Peyer's patch (tissue), 4 donors: ENCODE measurements around the gene PRRT3. TPM values are rescaled to one million over a fixed set of nuclear protein-coding genes. Genes with fewer than 3 reads are reported as not detected.
A peak's percentile ranks its signal among the peaks of the same experiment; 100 is the strongest.

Experiments used
- DNase-seq, 3 donors: peaks; one replicate each; pipeline ENCODE4 v3.0.0-alpha.2; 2017 to 2019
- H3K27ac ChIP-seq, 4 donors: fragments of 200-600 bp; sonication (generic); one replicate each; pipeline ENCODE4 v1.5.1; 2016 to 2019
- H3K27me3 ChIP-seq, 2 donors: fragments of 200-600 bp; sonication (generic); one replicate each; pipeline ENCODE4 v1.5.1; 2019
- H3K36me3 ChIP-seq, 3 donors: fragments of 200-600 bp; sonication (generic); one replicate each; pipeline ENCODE4 v1.5.1; 2016 to 2019
- H3K4me1 ChIP-seq, 4 donors: fragments of 200-600 bp; sonication (generic); one replicate each; pipeline ENCODE4 v1.5.1; 2016 to 2019
- H3K4me3 ChIP-seq, 4 donors: fragments of 200-600 bp; sonication (generic); 1 replicate in 3 of 4; 2 replicates in 1 of 4; pipeline ENCODE4 v1.5.1; 2016 to 2019; ENCODE audit warnings: mild to moderate bottlenecking in 1 of 4
- H3K9me3 ChIP-seq, 4 donors: fragments of 200-600 bp; sonication (generic); one replicate each; pipeline ENCODE4 v1.5.1; 2016 to 2019; ENCODE audit warnings: mild to moderate bottlenecking in 1 of 4
- CTCF ChIP-seq, 6 experiments: fragments of 450-650 bp in 4 of 6; fragments of 200-600 bp in 2 of 6; sonication (generic) in 1 of 6; IDR thresholded peaks; one replicate each; pipeline ENCODE4 v1.5.1; 2017 to 2019; ENCODE audit warnings: antibody characterized with exemption in 6 of 6, mild to moderate bottlenecking in 3 of 6, moderate library complexity in 1 of 6
- POLR2A ChIP-seq, 2 donors: fragments of 450-650 bp; IDR thresholded peaks; one replicate each; pipeline ENCODE4 v1.5.1; 2017; ENCODE audit warnings: antibody characterized with exemption in 2 of 2, mild to moderate bottlenecking in 2 of 2, moderate library complexity in 2 of 2
- total RNA-seq, 4 donors: library from RNA; depleted of rRNA; stranded (reverse); fragments of >200 nt; gene quantifications; one replicate each; pipeline ENCODE4 v1.1.0, GENCODE V29; 2016

Gene PRRT3
- total RNA-seq, 4 donors from 2014 or later, result 1.9 to 13.2 (median 3.6) TPM

- Histone ChIP-seq H3K27ac (no peak overlapping the region), H3K27me3 (no peaks in the 10 kb centered on the region), H3K36me3 (peaks cover 0 to 44% (median 0%) of the 10 kb centered on the region in 3 donors), H3K9me3 (no peaks in the 10 kb centered on the region), H3K4me1 (no peaks in the 10 kb centered on the region), H3K4me3 (no peak overlapping the region)
- DNase-seq, result no peak
- no peak for TF ChIP-seq CTCF (IDR thresholded peaks at IDR 0.05)
- no peak for TF ChIP-seq POLR2A (IDR thresholded peaks at IDR 0.05)
Observed at GRCh38 chr3:9978710-9979305, 26.6 kb upstream of the PRRT3 start.

- Histone ChIP-seq H3K36me3 (peaks cover 0 to 56% (median 0%) of the 10 kb centered on the region in 3 donors), H3K27ac (peak overlapping the region in 3 of 4 donors; percentile 34 to 55 (median 55)), H3K27me3 (no peaks in the 10 kb centered on the region), H3K4me1 (no peaks in the 10 kb centered on the region), H3K4me3 (no peak overlapping the region), H3K9me3 (no peaks in the 10 kb centered on the region)
- TF ChIP-seq CTCF (IDR thresholded peaks at IDR 0.05), result no peak
- no peak for TF ChIP-seq POLR2A (IDR thresholded peaks at IDR 0.05)
- DNase-seq, result peak in 1 of 3 donors; percentile 70
Observed at GRCh38 chr3:9976721-9977709, 24.8 kb upstream of the PRRT3 start.

GRCh38 chr3:9970020-9970652 is 17.9 kb upstream of the PRRT3 start:
- H3K4me1 ChIP-seq, result no peaks in the 10 kb centered on the region
- no peak overlapping the region for H3K27ac ChIP-seq
- H3K4me3 ChIP-seq, result no peak overlapping the region
- DNase-seq, result no peak
- H3K9me3 ChIP-seq, result no peaks in the 10 kb centered on the region
- TF ChIP-seq CTCF (IDR thresholded peaks at IDR 0.05), result no peak
- TF ChIP-seq POLR2A (IDR thresholded peaks at IDR 0.05), result no peak
- no peaks in the 10 kb centered on the region for H3K27me3 ChIP-seq
- peaks cover 0 to 92% (median 0%) of the 10 kb centered on the region in 3 donors for H3K36me3 ChIP-seq

- Histone ChIP-seq H3K4me1 (no peaks in the 10 kb centered on the region), H3K4me3 (no peak overlapping the region), H3K36me3 (peaks cover 0 to 92% (median 0%) of the 10 kb centered on the region in 3 donors), H3K9me3 (no peaks in the 10 kb centered on the region), H3K27ac (no peak overlapping the region), H3K27me3 (no peaks in the 10 kb centered on the region)
- TF ChIP-seq POLR2A (IDR thresholded peaks at IDR 0.05), result no peak
- TF ChIP-seq CTCF (IDR thresholded peaks at IDR 0.05), result no peak
- DNase-seq, result no peak
Observed at GRCh38 chr3:9969632-9970019, 17.4 kb upstream of the PRRT3 start.

- Histone ChIP-seq H3K36me3 (peaks cover 0 to 87% (median 0%) of the 10 kb centered on the region in 3 donors), H3K9me3 (no peaks in the 10 kb centered on the region), H3K4me3 (no peak overlapping the region), H3K27me3 (no peaks in the 10 kb centered on the region), H3K4me1 (no peaks in the 10 kb centered on the region), H3K27ac (no peak overlapping the region)
- no peak for TF ChIP-seq POLR2A (IDR thresholded peaks at IDR 0.05)
- TF ChIP-seq CTCF (IDR thresholded peaks at IDR 0.05), result no peak
- DNase-seq, result no peak
Observed at GRCh38 chr3:9966841-9967240, 14.6 kb upstream of the PRRT3 start.
